Measurements from ENCODE around the gene PRKAR1B.

PRKAR1B gene

GRCh38 chr7:544338-545221 is 182.5 kb downstream of the PRKAR1B start:
- H3K23ac ChIP-seq (ENCODE audit: low read depth, low read length, poor library complexity) = no peak overlapping the region
- no peak overlapping the region for H3K9ac ChIP-seq (ENCODE audit: low read depth, low read length, poor library complexity)
- H2BK15ac ChIP-seq (ENCODE audit: low read length) = peak overlapping the region; percentile 35
- H3K36me3 ChIP-seq (replicated peaks in 1 of 2; ENCODE audit: control insufficient read depth in 2 of 2, insufficient read depth in 2 of 2, low read length in 2 of 2) = no peaks in the 10 kb centered on the region
- peaks cover 0 to 2% of the 10 kb centered on the region in 2 donors for H3K9me3 ChIP-seq (replicated peaks in 1 of 2; ENCODE audit: control insufficient read depth in 2 of 2, insufficient read depth in 1 of 2, low read depth in 1 of 2, low read length in 2 of 2)
- H2AFZ ChIP-seq (ENCODE audit: low read length) = no peak overlapping the region
- H3K27me3 ChIP-seq (ENCODE audit: control insufficient read depth in 3 of 3, insufficient read depth in 3 of 3, low read depth in 1 of 3, low read length in 3 of 3) = no peaks in the 10 kb centered on the region
- peak overlapping the region; percentile 15 for H2AK5ac ChIP-seq (ENCODE audit: low read depth, low read length)
- H4K8ac ChIP-seq (ENCODE audit: low read depth, low read length) = no peak overlapping the region
- H2BK12ac ChIP-seq (ENCODE audit: low read length) = no peak overlapping the region
- no peak overlapping the region for H3K4me2 ChIP-seq (ENCODE audit: insufficient read depth, low read length, poor library complexity, severe bottlenecking)
- no peak for DNase-seq (ENCODE audit: low spot score)
- H3K27ac ChIP-seq (replicated peaks; ENCODE audit: low read length) = no peak overlapping the region
- H3K4me3 ChIP-seq (ENCODE audit: low read length in 2 of 2) = no peak overlapping the region
- peak overlapping the region; percentile 15 for H3K18ac ChIP-seq (ENCODE audit: low read length)
- no peak overlapping the region for H3K14ac ChIP-seq (ENCODE audit: low read length)
- H3K79me1 ChIP-seq (ENCODE audit: low read depth, low read length) = no peaks in the 10 kb centered on the region
- H2BK120ac ChIP-seq (ENCODE audit: low read depth, low read length) = no peak overlapping the region
- H3K4me1 ChIP-seq (ENCODE audit: control insufficient read depth in 2 of 2, insufficient read depth in 1 of 2, low read depth in 1 of 2, low read length in 2 of 2) = peaks cover 5 to 9% of the 10 kb centered on the region in 2 donors
- WGBS, 2 donors (ENCODE audit: extremely low coverage in 2 of 2, insufficient read length in 2 of 2, insufficient replicate concordance in 1 of 2) = no CpG with 5 or more reads among the region's 18 CpGs
- H3K4ac ChIP-seq (ENCODE audit: low read length) = no peak overlapping the region
- no peak overlapping the region for H4K91ac ChIP-seq (ENCODE audit: low read depth, low read length, poor library complexity)
- no peak overlapping the region for H2BK5ac ChIP-seq (ENCODE audit: low read length)

DNA sequence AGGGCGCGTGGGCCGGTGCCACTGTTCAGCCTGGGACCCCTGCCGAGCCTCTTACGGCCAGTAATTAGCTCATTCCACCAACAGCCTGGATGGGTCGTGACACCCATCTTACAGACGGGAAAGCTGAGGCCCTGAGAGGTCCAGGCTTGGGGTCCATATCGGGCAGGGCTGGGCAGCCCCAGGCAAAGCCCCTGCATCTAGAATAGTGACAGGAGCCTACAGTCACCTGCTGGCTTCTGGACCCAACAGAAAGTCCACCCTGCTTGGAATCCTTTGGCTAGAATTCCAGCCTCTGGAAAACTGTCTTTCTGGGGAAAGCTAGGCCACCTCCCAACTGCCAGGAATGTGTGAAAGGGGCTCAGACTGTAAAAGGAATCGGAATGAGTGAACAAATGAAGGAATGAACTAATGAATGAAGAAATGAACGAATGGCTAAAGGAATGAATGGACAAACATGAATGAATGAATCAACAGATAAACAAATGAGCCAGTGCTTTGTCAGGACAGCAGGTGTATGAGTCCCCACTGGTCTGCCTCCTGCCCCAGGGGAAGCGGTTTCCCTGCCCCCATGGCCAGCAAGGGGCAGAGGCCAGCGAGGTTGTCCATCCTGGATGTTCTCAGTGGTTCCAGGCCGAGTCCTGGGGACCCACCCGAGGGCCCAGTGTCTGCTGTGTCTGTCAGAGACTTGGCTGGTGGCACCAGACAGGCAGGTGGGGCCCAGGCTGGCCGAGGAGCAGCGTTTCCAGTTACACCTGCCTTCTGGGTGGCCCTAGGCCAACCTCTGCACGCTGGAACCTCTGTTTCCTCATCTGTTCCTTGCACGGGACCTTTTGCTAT is 183.4 kb downstream of the PRKAR1B start:
- Histone ChIP-seq H3K9ac (ENCODE audit: low read depth, low read length, poor library complexity) (no peak overlapping the region), H2AK5ac (ENCODE audit: low read depth, low read length) (peak overlapping the region; percentile 15), H3K79me1 (ENCODE audit: low read depth, low read length) (no peaks in the 10 kb centered on the region), H3K4ac (ENCODE audit: low read length) (no peak overlapping the region), H3K23ac (ENCODE audit: low read depth, low read length, poor library complexity) (no peak overlapping the region), H3K27me3 (ENCODE audit: control insufficient read depth in 3 of 3, insufficient read depth in 3 of 3, low read depth in 1 of 3, low read length in 3 of 3) (no peaks in the 10 kb centered on the region), H2BK15ac (ENCODE audit: low read length) (peak overlapping the region; percentile 35), H2AFZ (ENCODE audit: low read length) (no peak overlapping the region), H3K18ac (ENCODE audit: low read length) (peak overlapping the region; percentile 15), H3K14ac (ENCODE audit: low read length) (no peak overlapping the region), H3K36me3 (replicated peaks in 1 of 2; ENCODE audit: control insufficient read depth in 2 of 2, insufficient read depth in 2 of 2, low read length in 2 of 2) (no peaks in the 10 kb centered on the region), H3K27ac (replicated peaks; ENCODE audit: low read length) (no peak overlapping the region), H3K4me2 (ENCODE audit: insufficient read depth, low read length, poor library complexity, severe bottlenecking) (no peak overlapping the region), H3K9me3 (replicated peaks in 1 of 2; ENCODE audit: control insufficient read depth in 2 of 2, insufficient read depth in 1 of 2, low read depth in 1 of 2, low read length in 2 of 2) (peaks cover 0 to 2% of the 10 kb centered on the region in 2 donors), H4K8ac (ENCODE audit: low read depth, low read length) (no peak overlapping the region), H3K4me3 (ENCODE audit: low read length in 2 of 2) (no peak overlapping the region), H2BK5ac (ENCODE audit: low read length) (no peak overlapping the region), H3K4me1 (ENCODE audit: control insufficient read depth in 2 of 2, insufficient read depth in 1 of 2, low read depth in 1 of 2, low read length in 2 of 2) (peaks cover 5 to 9% of the 10 kb centered on the region in 2 donors), H4K91ac (ENCODE audit: low read depth, low read length, poor library complexity) (peak overlapping the region; percentile 24), H2BK12ac (ENCODE audit: low read length) (no peak overlapping the region), H2BK120ac (ENCODE audit: low read depth, low read length) (no peak overlapping the region)
- WGBS, 2 donors (ENCODE audit: extremely low coverage in 2 of 2, insufficient read length in 2 of 2, insufficient replicate concordance in 1 of 2) = no CpG with 5 or more reads among the region's 18 CpGs
- no peak for DNase-seq (ENCODE audit: low spot score)

DNA sequence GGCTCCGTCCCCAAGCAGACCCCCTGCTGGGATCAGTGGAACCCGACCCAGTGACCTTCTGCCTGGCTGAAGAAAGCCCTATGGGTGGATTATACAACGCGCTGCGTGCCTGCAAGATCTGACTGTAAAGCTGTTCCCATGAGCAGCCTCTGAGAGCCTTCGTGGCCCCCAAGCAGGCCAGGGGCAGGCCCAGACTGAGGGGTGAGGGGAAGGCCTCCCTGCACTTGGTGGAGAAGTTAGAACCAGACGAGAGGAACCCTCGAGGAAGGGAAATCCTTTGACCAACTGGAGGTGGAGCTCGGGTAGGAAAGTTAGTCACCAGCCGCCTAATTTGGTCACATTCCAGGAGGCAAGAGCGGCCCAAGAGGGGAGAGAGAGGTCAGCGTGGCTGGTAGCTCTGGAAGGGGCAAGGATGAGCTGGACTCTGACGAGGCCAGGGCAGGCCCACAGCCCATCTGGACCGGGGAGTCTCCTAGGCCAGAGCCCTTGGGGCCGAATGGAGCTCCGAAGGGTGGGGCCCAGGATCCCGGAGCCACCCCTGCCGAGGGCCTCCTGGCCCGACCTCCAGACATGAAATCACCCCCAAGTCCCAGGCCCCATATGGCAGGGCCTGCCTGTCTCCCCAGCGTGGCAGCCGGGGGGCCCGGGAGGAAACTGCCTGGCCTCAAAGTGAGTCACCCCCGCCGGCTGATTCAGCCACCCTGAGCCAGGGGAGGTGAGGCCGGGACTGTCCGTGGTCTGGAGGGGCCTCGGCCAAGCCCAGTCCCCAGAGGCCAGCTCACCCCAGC is 184.2 kb downstream of the PRKAR1B start:
- H3K18ac ChIP-seq (ENCODE audit: low read length) = peak overlapping the region; percentile 49
- H3K27ac ChIP-seq (replicated peaks; ENCODE audit: low read length) = no peak overlapping the region
- H3K4ac ChIP-seq (ENCODE audit: low read length) = no peak overlapping the region
- H2AFZ ChIP-seq (ENCODE audit: low read length) = peak overlapping the region; percentile 65
- no peaks in the 10 kb centered on the region for H3K79me1 ChIP-seq (ENCODE audit: low read depth, low read length)
- no peak overlapping the region for H3K23ac ChIP-seq (ENCODE audit: low read depth, low read length, poor library complexity)
- H3K4me3 ChIP-seq (ENCODE audit: low read length in 2 of 2) = no peak overlapping the region
- peak overlapping the region; percentile 9 for H2AK5ac ChIP-seq (ENCODE audit: low read depth, low read length)
- peaks cover 5 to 9% of the 10 kb centered on the region in 2 donors for H3K4me1 ChIP-seq (ENCODE audit: control insufficient read depth in 2 of 2, insufficient read depth in 1 of 2, low read depth in 1 of 2, low read length in 2 of 2)
- H2BK15ac ChIP-seq (ENCODE audit: low read length) = no peak overlapping the region
- no CpG with 5 or more reads among the region's 27 CpGs for WGBS, 2 donors (ENCODE audit: extremely low coverage in 2 of 2, insufficient read length in 2 of 2, insufficient replicate concordance in 1 of 2)
- no peak overlapping the region for H4K8ac ChIP-seq (ENCODE audit: low read depth, low read length)
- H3K27me3 ChIP-seq (ENCODE audit: control insufficient read depth in 3 of 3, insufficient read depth in 3 of 3, low read depth in 1 of 3, low read length in 3 of 3) = no peaks in the 10 kb centered on the region
- H3K36me3 ChIP-seq (replicated peaks in 1 of 2; ENCODE audit: control insufficient read depth in 2 of 2, insufficient read depth in 2 of 2, low read length in 2 of 2) = no peaks in the 10 kb centered on the region
- H2BK12ac ChIP-seq (ENCODE audit: low read length) = no peak overlapping the region
- no peak overlapping the region for H3K4me2 ChIP-seq (ENCODE audit: insufficient read depth, low read length, poor library complexity, severe bottlenecking)
- H3K14ac ChIP-seq (ENCODE audit: low read length) = no peak overlapping the region
- no peak overlapping the region for H4K91ac ChIP-seq (ENCODE audit: low read depth, low read length, poor library complexity)
- H3K9ac ChIP-seq (ENCODE audit: low read depth, low read length, poor library complexity) = no peak overlapping the region
- no peak overlapping the region for H2BK5ac ChIP-seq (ENCODE audit: low read length)
- DNase-seq (ENCODE audit: low spot score) = peak; percentile 39
- H3K9me3 ChIP-seq (replicated peaks in 1 of 2; ENCODE audit: control insufficient read depth in 2 of 2, insufficient read depth in 1 of 2, low read depth in 1 of 2, low read length in 2 of 2) = peaks cover 0 to 2% of the 10 kb centered on the region in 2 donors
- H2BK120ac ChIP-seq (ENCODE audit: low read depth, low read length) = no peak overlapping the region

Data from neuronal stem cell (in vitro differentiated cells).